Parathyroid adenoma (tissue), 2 donors: ENCODE measurements around the gene CFAP100.

Experiments used
- H2AFZ ChIP-seq: fragments of 300-600 bp; sonication (generic); one replicate; pipeline ENCODE4 v1.7.0; 2017; ENCODE audit warnings: antibody characterized with exemption, mild to moderate bottlenecking
- H3K27ac ChIP-seq: fragments of 300-600 bp; sonication (generic); one replicate; pipeline ENCODE4 v1.7.0; 2017
- H3K27me3 ChIP-seq: fragments of 300-600 bp; sonication (generic); one replicate; pipeline ENCODE4 v1.7.0; 2017; ENCODE audit warnings: low read length; ENCODE audit not compliant: control insufficient read depth, insufficient read depth
- H3K36me3 ChIP-seq: fragments of 300-600 bp; sonication (generic); one replicate; pipeline ENCODE4 v1.7.0; 2017; ENCODE audit warnings: low read length; ENCODE audit not compliant: control insufficient read depth, insufficient read depth
- H3K4me1 ChIP-seq: fragments of 300-600 bp; sonication (generic); one replicate; pipeline ENCODE4 v1.7.0; 2017; ENCODE audit warnings: control low read depth
- H3K4me2 ChIP-seq: fragments of 300-600 bp; sonication (generic); one replicate; pipeline ENCODE4 v1.7.0; 2017; ENCODE audit warnings: low read length
- H3K4me3 ChIP-seq: fragments of 300-600 bp; sonication (generic); one replicate; pipeline ENCODE4 v1.7.0; 2017; ENCODE audit warnings: low read depth, low read length
- H3K79me2 ChIP-seq: fragments of 300-600 bp; sonication (generic); one replicate; pipeline ENCODE4 v1.7.0; 2017; ENCODE audit warnings: control low read depth
- H3K9ac ChIP-seq: fragments of 300-600 bp; sonication (generic); one replicate; pipeline ENCODE4 v1.7.0; 2017; ENCODE audit warnings: mild to moderate bottlenecking
- H3K9me3 ChIP-seq: fragments of 300-600 bp; sonication (generic); one replicate; pipeline ENCODE4 v1.7.0; 2017; ENCODE audit warnings: low read length; ENCODE audit not compliant: control insufficient read depth
- TF ChIP-seq, protein P1 (sequence below): fragments of 300-600 bp; sonication (generic); IDR thresholded peaks from one replicate; pipeline ENCODE4 v1.7.0; 2017; ENCODE audit warnings: antibody characterized with exemption, mild to moderate bottlenecking
- donor health status: primary hyperparathyroidism.

Gene CFAP100

DNA sequence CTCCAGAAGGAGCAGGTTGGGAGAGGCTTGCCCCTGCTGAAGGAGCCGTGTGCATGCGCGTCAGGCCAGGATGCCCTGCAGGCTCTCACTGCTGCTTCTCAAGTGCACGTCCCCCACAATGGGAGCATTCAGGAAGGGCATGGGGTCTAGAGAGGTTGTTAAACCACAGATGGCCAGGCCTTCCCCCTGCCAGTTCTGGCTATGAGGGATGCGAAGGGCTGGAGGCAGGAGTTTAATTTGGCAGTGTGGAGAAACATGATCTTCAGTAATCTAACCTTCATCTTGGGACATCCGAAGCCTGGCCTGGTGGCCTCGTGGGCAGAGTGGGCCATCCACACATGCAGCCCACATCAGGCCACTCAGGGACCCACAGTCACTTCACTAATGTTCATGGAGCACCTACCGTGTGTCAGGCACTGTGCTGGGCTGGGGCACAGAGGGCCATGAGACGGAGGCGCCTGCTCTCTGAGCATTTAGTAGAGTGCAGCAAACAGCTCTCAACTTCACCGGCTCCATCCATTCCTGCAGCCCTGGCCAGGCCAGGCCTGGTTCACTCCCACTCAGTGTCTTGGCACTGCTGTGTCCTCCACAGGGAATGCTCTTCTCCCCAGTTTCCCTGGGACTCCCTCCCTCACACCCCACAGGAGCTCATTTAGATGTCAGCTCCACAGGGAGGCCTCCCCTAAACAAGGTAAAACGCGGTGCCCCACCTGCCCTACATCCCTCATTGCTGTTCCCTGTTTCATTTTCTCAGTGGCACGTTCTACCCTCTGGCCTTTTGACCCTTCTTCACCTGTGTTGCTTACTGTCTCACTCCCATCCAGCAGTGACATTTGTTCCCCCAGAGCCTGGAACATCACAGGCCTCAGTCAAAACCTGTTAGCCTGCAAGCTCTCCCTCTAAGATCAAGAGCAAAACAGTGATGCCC lies 4.0 kb downstream of the CFAP100 start:
- Histone ChIP-seq H3K4me3 (no peak overlapping the region), H2AFZ (no peak overlapping the region), H3K36me3 (no peaks in the 10 kb centered on the region), H3K27me3 (no peaks in the 10 kb centered on the region), H3K4me2 (no peak overlapping the region), H3K9ac (no peak overlapping the region), H3K27ac (no peak overlapping the region), H3K9me3 (no peaks in the 10 kb centered on the region), H3K4me1 (peaks cover 4% of the 10 kb centered on the region), H3K79me2 (no peaks in the 10 kb centered on the region)
- TF ChIP-seq, protein P1, sequence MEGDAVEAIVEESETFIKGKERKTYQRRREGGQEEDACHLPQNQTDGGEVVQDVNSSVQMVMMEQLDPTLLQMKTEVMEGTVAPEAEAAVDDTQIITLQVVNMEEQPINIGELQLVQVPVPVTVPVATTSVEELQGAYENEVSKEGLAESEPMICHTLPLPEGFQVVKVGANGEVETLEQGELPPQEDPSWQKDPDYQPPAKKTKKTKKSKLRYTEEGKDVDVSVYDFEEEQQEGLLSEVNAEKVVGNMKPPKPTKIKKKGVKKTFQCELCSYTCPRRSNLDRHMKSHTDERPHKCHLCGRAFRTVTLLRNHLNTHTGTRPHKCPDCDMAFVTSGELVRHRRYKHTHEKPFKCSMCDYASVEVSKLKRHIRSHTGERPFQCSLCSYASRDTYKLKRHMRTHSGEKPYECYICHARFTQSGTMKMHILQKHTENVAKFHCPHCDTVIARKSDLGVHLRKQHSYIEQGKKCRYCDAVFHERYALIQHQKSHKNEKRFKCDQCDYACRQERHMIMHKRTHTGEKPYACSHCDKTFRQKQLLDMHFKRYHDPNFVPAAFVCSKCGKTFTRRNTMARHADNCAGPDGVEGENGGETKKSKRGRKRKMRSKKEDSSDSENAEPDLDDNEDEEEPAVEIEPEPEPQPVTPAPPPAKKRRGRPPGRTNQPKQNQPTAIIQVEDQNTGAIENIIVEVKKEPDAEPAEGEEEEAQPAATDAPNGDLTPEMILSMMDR, result no peak

DNA sequence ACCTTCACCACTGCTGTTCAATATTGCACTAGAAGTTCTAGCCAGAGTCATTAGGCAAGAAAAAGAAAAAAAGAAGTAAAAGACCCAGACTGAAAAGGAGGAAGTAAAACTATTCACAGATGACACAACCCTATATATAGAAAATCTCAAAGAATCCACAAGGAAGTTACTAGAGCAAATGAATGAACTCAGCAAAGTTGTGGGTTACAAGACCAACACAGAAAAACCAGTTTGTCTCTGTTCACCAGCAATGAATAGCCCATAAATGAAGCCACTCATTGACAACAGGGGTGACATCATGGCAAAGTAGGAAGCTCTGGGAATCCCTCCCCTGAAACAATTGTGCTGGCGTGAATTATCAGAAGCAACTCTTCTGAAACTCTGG lies 4.6 kb downstream of the CFAP100 start:
- TF ChIP-seq, protein P1, result no peak
- no peak overlapping the region for H3K27ac ChIP-seq
- no peaks in the 10 kb centered on the region for H3K9me3 ChIP-seq

DNA sequence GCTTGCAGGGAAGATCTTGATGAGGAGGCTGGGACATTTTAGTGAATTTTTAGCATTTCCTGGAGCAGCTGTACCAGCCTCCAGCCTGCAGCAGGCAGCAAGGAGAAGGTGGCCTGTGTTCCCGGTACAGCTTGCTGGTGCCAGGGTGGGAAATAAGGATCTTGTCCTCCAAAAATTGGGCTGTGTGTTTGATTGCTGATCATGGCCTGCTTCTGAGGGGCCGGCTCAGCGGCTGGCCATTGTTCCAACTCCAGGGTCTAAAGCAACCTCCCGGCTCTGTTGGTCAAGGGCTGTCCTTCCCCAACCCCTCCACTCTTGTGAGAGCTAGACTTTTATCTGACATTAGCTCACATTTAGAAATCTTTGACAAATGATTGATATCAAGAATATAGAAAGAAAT lies 5.0 kb downstream of the CFAP100 start:
- no peak overlapping the region for H3K4me3 ChIP-seq
- no peak overlapping the region for H3K27ac ChIP-seq
- no peaks in the 10 kb centered on the region for H3K36me3 ChIP-seq
- H3K79me2 ChIP-seq, result no peaks in the 10 kb centered on the region
- TF ChIP-seq, protein P1, result no peak
- no peaks in the 10 kb centered on the region for H3K27me3 ChIP-seq
- no peak overlapping the region for H2AFZ ChIP-seq
- H3K9me3 ChIP-seq, result no peaks in the 10 kb centered on the region
- H3K9ac ChIP-seq, result no peak overlapping the region
- H3K4me2 ChIP-seq, result no peak overlapping the region
- peaks cover under 1% of the 10 kb centered on the region for H3K4me1 ChIP-seq

More for the DNA sequence above, 4.6 kb downstream of the CFAP100 start:
- H3K4me1 ChIP-seq, result peaks cover 4% of the 10 kb centered on the region
- H3K27me3 ChIP-seq, result no peaks in the 10 kb centered on the region
- H3K9ac ChIP-seq, result no peak overlapping the region
- H3K4me3 ChIP-seq, result no peak overlapping the region
- no peak overlapping the region for H3K4me2 ChIP-seq
- no peaks in the 10 kb centered on the region for H3K36me3 ChIP-seq
- H2AFZ ChIP-seq, result no peak overlapping the region
- no peaks in the 10 kb centered on the region for H3K79me2 ChIP-seq

DNA sequence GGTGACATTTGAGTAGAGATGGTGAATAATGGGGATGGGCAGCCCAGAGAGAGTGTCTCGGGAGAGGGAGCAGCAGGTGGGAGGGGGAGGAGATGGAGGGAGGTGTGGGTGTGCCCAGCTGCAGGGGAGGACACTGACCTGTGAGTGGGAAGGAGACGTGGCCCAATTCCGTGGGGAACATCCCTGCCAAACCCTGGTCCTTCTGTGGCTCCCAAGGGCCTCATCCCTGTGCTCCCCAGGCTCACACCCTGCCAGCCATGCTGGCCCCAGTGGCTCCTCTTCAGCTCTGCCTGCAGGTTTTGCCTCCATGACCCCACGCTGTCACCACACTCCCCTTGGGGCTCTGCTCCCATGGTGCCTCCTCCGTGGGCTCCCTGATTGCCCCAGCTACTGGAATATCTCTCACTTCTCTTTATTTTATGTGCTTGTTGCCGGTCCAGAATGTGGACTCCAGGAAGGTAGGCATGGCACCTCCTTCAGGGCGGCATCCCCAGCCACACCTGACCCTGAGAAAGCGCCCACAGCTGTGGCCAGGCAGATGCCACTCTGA lies 7.0 kb downstream of the CFAP100 start:
- no peak overlapping the region for H3K4me3 ChIP-seq
- no peak overlapping the region for H3K27ac ChIP-seq
- no peak overlapping the region for H2AFZ ChIP-seq
- no peak overlapping the region for H3K4me2 ChIP-seq
- no peak overlapping the region for H3K9ac ChIP-seq
- H3K27me3 ChIP-seq, result no peaks in the 10 kb centered on the region
- no peaks in the 10 kb centered on the region for H3K9me3 ChIP-seq
- no peaks in the 10 kb centered on the region for H3K4me1 ChIP-seq
- TF ChIP-seq, protein P1, result no peak
- no peaks in the 10 kb centered on the region for H3K79me2 ChIP-seq
- H3K36me3 ChIP-seq, result no peaks in the 10 kb centered on the region
